Neural cell (in vitro differentiated cells): Measurements from ENCODE around the gene MUSK.

Source experiments
- CTCF ChIP-seq: fragments of 450-650 bp; IDR thresholded peaks from 2 replicates; pipeline ENCODE4 v1.5.1; 2014; ENCODE audit warnings: antibody characterized with exemption, mild to moderate bottlenecking, moderate library complexity; ENCODE audit not compliant: poor library complexity, severe bottlenecking
- EP300 ChIP-seq: fragments of 450-650 bp; conservative IDR thresholded peaks from 2 replicates; pipeline ENCODE4 v1.6.1; 2014; ENCODE audit warnings: antibody characterized with exemption, mild to moderate bottlenecking, moderate library complexity; ENCODE audit not compliant: poor library complexity, severe bottlenecking
- EZH2 ChIP-seq: fragments of 200-600, 300-800 bp; shearing (Covaris generic), sonication (generic); IDR thresholded peaks from 2 replicates; pipeline ENCODE4 v1.6.1; 2014; ENCODE audit warnings: antibody characterized with exemption, low read length, borderline replicate concordance, mild to moderate bottlenecking; ENCODE audit not compliant: insufficient read depth, poor library complexity, severe bottlenecking
- TAF1 ChIP-seq: IDR thresholded peaks from 2 replicates; pipeline ENCODE4 v1.6.1; 2012; ENCODE audit warnings: low read depth

DNA sequence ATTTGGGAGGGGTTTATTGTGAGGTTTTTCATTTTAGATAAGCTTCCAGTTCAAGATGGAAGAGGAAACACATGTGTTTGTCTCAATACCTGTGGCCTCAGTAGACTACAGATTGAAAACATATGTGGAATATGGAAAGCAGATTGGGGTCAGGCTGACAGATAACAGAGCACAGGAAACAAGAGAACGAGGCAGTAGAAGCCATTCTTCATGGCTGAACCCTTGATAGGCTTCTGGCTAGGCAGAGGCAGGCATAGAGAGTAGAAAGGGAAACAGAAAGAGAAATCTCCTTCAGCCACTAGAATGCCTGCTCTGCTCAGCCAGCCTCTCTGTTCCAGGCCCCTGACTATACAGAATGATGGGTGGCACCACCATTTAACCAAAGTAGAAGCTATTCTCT, 152.5 kb downstream of the MUSK start:
- TF ChIP-seq EZH2 (no peak), TAF1 (no peak), CTCF (no peak), EP300 (no peak)
